PFSK-1 (cell line): ENCODE data around the gene SKAP2.

Experiments used
- FOXP2 ChIP-seq: optimal IDR thresholded peaks from 2 replicates; pipeline ENCODE3; 2011; ENCODE audit warnings: borderline replicate concordance, control low read depth, inconsistent platforms; ENCODE audit not compliant: insufficient read depth; ENCODE audit errors: extremely low read length, extremely low read depth
- POLR2AphosphoS5 ChIP-seq: IDR thresholded peaks from 2 replicates; pipeline ENCODE4 v1.6.1; 2012; ENCODE audit warnings: low read depth, mild to moderate bottlenecking, control low read depth, low read length, moderate library complexity
- REST ChIP-seq, 2 experiments: IDR thresholded peaks; 2 replicates each; pipeline versions ENCODE4 v1.6.1 to v1.8.0; 2011 to 2012; ENCODE audit warnings: low read depth in 2 of 2, low read length in 2 of 2, control low read depth in 1 of 2, inconsistent platforms in 1 of 2, mild to moderate bottlenecking in 1 of 2, moderate library complexity in 1 of 2; ENCODE audit not compliant: insufficient read depth in 1 of 2
- SIN3A ChIP-seq: IDR thresholded peaks from 2 replicates; pipeline ENCODE4 v1.6.1; 2012; ENCODE audit warnings: mild to moderate bottlenecking, low read length, moderate library complexity, borderline replicate concordance; ENCODE audit not compliant: insufficient read depth
- TAF1 ChIP-seq: IDR thresholded peaks from 2 replicates; pipeline ENCODE4 v1.6.1; 2012; ENCODE audit warnings: low read length, control low read depth, borderline replicate concordance; ENCODE audit not compliant: insufficient read depth

SKAP2 gene

GRCh38 chr7:26813432-26813831 is 51.0 kb downstream of the SKAP2 start:
- TF ChIP-seq POLR2AphosphoS5 (no peak), REST (IDR thresholded peaks at IDR 0.05; ENCODE audit: insufficient read depth in 1 of 2, low read depth in 2 of 2, low read length in 2 of 2) (no peak), SIN3A (no peak), TAF1 (no peak), FOXP2 (no peak)

- no peak for TF ChIP-seq TAF1
These were observed 69.8 kb downstream of the SKAP2 start for GRCh38 chr7:26794541-26794940.

- TF ChIP-seq FOXP2 (no peak), TAF1 (no peak), SIN3A (no peak), REST (IDR thresholded peaks at IDR 0.05; ENCODE audit: insufficient read depth in 1 of 2, low read depth in 2 of 2, low read length in 2 of 2) (no peak), POLR2AphosphoS5 (no peak)
These were observed 71.8 kb downstream of the SKAP2 start for GRCh38 chr7:26792576-26792975.

- TF ChIP-seq SIN3A (no peak), REST (IDR thresholded peaks at IDR 0.05; ENCODE audit: insufficient read depth in 1 of 2, low read depth in 2 of 2, low read length in 2 of 2) (no peak), POLR2AphosphoS5 (no peak), TAF1 (no peak), FOXP2 (no peak)
These were observed 72.4 kb downstream of the SKAP2 start for GRCh38 chr7:26792006-26792405.

GRCh38 chr7:26789481-26790184 is 74.8 kb downstream of the SKAP2 start:
- TF ChIP-seq SIN3A (no peak), TAF1 (no peak), POLR2AphosphoS5 (no peak), REST (IDR thresholded peaks at IDR 0.05; ENCODE audit: insufficient read depth in 1 of 2, low read depth in 2 of 2, low read length in 2 of 2) (no peak), FOXP2 (no peak)
